T-helper 2 cell treated with Interferon-gamma antibody and Interleukin-4, amounts not matched to agents 5 μg/mL and 100 μg/mL, for 36 hours (primary cell): ENCODE data around the gene PRTFDC1.

ENCODE experiments used
- DNase-seq: peaks from one replicate; pipeline ENCODE4 v3.0.0; 2021; ENCODE audit warnings: low spot score
- H3K27ac Mint-ChIP-seq: one replicate; pipeline ENCODE4 v1.8.0; 2021; ENCODE audit warnings: mild to moderate bottlenecking, mixed read lengths
- H3K27me3 Mint-ChIP-seq: one replicate; pipeline ENCODE4 v1.8.0; 2021; ENCODE audit warnings: low read depth, mixed read lengths
- H3K36me3 Mint-ChIP-seq: one replicate; pipeline ENCODE4 v1.8.0; 2021; ENCODE audit warnings: low read depth, mixed read lengths
- H3K4me1 Mint-ChIP-seq: one replicate; pipeline ENCODE4 v1.8.0; 2021; ENCODE audit warnings: low read depth, mixed read lengths
- H3K4me3 Mint-ChIP-seq: one replicate; pipeline ENCODE4 v1.8.0; 2022; ENCODE audit warnings: mild to moderate bottlenecking, moderate library complexity, mixed read lengths
- H3K9me3 Mint-ChIP-seq: one replicate; pipeline ENCODE4 v1.8.0; 2021; ENCODE audit warnings: mixed read lengths

Gene PRTFDC1

DNA sequence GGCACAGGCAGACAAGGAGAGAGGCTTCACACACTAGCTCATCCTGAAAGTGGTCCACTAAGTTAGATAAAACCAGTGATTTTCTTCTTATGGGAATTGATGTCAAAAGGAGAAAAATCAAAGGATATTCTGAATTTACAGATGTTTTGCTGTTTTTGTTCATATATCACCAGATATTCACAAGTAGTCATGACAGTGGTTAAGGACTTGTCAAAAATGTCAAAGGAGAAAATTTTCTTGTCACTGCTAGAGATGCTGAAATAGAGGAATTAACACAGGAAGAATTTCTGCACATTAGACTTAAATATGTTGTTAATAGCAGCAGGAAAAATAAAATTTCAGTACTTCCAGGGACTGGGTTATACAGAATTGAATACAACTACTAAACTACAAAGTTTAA is 78.3 kb downstream of the PRTFDC1 start:
- Mint-ChIP-seq H3K9me3 (peaks cover 22% of the 10 kb centered on the region), H3K36me3 (no peaks in the 10 kb centered on the region), H3K4me1 (no peaks in the 10 kb centered on the region), H3K27ac (no peak overlapping the region), H3K4me3 (no peak overlapping the region), H3K27me3 (no peaks in the 10 kb centered on the region)
- no peak for DNase-seq

- peaks cover 22% of the 10 kb centered on the region for H3K9me3 Mint-ChIP-seq
- H3K4me1 Mint-ChIP-seq = no peaks in the 10 kb centered on the region
- H3K27ac Mint-ChIP-seq = no peak overlapping the region
- no peak overlapping the region for H3K4me3 Mint-ChIP-seq
- H3K27me3 Mint-ChIP-seq = no peaks in the 10 kb centered on the region
- DNase-seq = no peak
- no peaks in the 10 kb centered on the region for H3K36me3 Mint-ChIP-seq
Observed at GRCh38 chr10:24873281-24873683, 79.1 kb downstream of the PRTFDC1 start.

GRCh38 chr10:24872790-24873182 is 79.6 kb downstream of the PRTFDC1 start:
- Mint-ChIP-seq H3K27me3 (no peaks in the 10 kb centered on the region), H3K9me3 (peaks cover 22% of the 10 kb centered on the region), H3K27ac (no peak overlapping the region), H3K4me3 (no peak overlapping the region), H3K4me1 (no peaks in the 10 kb centered on the region), H3K36me3 (no peaks in the 10 kb centered on the region)
- DNase-seq = no peak

DNA sequence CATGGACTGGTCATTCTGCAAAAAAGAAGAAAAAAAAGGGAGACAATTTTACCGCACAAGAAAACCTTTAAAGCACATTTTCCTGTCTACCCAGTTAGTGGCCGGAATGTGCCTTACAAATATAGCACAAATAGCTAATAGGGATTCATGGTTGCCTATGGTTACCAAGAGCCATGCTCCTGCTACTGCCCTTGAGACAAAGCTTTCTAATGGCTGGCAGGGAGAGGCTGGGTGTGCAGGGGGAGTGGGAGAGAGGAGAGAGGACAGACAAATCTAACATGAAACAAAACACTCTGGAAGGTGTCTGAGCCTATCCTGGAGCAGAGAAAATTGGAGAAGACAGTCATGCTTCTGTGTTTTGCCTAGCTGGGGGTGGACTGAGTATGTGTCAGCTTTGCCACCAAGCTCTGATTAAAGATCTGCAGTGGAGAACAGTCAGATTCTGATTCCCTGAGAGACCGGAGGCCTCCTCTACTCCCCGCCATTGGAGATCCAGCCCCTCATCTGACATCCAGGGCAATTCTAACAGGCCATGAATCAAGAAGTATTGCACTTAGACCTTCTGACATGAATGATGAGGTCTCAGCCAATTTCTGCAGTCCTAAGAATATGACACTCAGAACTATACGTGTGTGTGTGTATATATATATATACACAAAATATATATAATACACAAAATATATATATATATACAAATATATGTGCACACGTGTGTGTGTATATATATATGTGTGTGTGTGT is 80.2 kb downstream of the PRTFDC1 start:
- Mint-ChIP-seq H3K9me3 (peaks cover 22% of the 10 kb centered on the region), H3K27me3 (no peaks in the 10 kb centered on the region), H3K4me1 (peaks cover 3% of the 10 kb centered on the region), H3K27ac (no peak overlapping the region), H3K36me3 (no peaks in the 10 kb centered on the region), H3K4me3 (no peak overlapping the region)
- no peak for DNase-seq

DNA sequence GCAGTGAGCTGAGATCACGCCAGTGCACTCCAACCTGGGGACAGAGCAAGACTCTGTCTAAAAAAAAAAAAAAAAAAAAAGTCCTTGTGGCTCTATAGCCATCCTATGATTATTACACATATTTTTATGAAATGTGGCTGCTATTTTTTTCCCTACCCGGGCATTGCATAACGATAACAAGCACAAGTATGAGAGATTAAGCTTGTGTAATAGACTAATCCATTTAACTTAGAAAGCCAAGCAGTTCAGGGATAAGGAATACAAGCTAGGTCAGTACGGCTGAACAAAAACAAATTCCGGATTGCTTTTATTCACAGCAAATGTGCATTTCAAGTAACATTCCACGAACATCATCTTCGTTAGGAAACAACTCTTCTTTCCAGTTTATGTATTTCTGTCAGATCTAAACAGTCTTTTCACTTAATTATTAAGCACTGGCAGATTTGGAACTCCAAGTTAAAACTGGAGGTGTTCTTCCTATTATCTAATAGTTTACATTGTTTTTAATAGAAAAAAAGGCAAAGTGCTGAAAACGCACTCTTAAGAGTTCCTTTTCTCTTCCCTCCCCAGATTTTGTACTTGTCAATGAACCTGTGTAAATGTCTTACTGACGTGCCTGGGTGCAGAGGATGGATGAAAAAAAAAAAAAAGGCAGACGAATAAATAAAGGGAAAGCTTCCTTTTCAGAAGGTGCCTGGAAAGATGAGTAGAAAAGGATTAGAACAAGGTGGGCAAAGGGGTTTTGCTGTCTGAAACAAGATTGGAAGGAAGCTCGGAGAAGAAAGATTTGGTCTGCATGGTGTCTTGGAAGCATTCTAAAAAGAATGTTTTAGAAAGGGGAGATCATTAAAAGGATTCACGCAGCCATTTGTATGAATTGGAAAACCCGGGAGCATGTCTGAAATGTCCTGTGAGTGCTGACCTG is 81.1 kb downstream of the PRTFDC1 start:
- Mint-ChIP-seq H3K27ac (no peak overlapping the region), H3K9me3 (peaks cover 17% of the 10 kb centered on the region), H3K4me1 (peaks cover 7% of the 10 kb centered on the region), H3K27me3 (no peaks in the 10 kb centered on the region), H3K4me3 (no peak overlapping the region), H3K36me3 (no peaks in the 10 kb centered on the region)
- DNase-seq = no peak

DNA sequence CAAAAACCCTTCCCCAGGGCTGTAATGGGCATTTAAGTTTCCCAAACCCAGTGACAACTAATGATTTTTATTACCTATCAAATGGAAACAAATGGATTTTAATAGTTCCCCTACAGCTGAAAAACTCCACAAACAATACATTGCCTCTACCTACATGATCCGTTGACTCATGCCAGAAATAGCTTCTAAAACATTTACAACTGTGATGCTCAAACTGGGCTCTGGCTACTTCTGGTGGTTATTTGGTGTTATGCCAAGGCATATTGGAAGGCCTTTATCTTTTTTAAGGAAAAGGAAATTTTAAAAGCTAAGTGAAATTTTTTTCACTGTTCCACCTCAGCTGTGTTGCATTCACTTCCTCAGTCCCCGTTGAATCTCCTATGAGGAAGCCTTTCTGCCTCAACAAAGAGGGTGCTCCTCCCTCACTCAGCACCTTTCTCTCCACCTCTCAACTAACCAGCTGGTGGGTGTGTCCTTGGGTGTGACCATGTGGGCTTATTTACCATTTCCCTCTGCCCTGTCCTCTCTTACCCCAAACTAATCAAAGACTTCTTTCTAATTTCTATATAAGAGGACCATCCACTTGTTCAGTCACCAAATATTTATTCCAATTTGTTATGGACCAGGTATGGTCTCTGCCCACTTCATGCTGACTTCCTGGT is 82.9 kb downstream of the PRTFDC1 start:
- Mint-ChIP-seq H3K27me3 (no peaks in the 10 kb centered on the region), H3K4me1 (peaks cover 14% of the 10 kb centered on the region), H3K9me3 (peaks cover 6% of the 10 kb centered on the region), H3K4me3 (no peak overlapping the region), H3K36me3 (no peaks in the 10 kb centered on the region), H3K27ac (no peak overlapping the region)
- no peak for DNase-seq

DNA sequence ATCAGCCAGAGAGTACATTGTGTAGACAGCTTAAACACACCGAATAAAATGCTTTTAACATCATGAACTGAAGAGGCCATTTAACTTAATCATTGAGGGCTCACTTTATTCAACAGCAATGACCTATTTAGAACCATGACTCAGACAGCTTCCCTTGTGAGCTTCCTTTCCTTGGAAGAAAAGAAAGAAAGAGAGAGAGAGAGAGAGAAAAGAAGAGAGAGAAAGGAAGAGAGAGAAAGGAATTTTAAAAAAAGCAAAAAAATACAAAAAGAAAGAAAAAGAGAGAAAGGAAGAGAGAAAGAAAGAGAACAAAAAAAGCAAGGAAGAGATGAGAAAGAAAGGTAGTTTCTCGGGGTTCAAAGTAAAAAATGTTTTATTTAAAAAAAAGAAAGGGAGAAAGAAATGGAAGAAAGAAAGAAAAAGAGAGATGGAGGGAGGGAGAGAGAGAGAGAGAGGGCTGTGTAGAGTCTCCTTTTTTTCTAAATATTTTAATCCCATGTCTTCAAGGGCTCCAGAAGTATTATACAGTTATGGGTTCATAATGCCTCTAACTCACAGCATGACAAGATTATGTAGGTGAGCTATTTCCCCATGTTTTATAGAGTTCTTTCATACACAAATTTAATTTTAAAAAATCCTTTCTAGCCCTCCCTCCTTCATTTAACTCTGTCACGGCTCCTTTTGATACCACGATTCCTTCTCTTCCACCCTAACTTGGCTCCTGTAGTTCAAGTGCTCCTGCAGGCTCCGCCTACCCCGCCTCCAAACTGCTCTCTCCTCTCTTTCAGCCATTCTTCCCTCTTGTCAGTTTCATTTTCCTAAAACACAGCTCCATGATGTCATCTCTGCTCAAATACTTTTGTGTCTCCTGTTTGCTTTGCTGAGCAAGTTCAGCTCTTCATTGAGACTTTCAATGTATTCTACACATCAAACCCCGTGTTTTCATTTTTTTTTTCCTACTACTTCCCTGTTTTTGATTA is 85.5 kb downstream of the PRTFDC1 start:
- DNase-seq = no peak
- Mint-ChIP-seq H3K27me3 (peaks cover 2% of the 10 kb centered on the region), H3K27ac (peak overlapping the region; percentile 43), H3K4me1 (peaks cover 21% of the 10 kb centered on the region), H3K4me3 (no peak overlapping the region), H3K36me3 (no peaks in the 10 kb centered on the region), H3K9me3 (peaks cover 6% of the 10 kb centered on the region)

DNA sequence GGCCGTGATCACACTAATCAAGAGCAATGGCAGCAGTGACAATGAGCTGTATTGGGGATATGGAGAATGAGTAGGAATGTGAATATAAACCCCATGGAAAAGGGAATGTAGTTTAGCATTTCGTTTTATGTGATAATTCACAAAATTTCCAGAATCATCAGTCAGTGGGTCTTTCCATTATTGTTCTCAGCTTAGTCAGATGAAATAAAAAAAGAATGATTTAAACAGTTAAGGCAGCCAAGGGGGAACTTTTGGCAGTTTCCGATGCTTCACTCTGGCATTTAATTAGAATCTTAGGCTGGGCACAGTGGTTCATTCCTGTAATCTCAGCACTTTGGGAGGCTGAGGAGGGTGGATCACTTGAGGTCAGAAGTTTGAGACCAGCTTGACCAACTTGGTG is 86.6 kb downstream of the PRTFDC1 start:
- no peak for DNase-seq
- Mint-ChIP-seq H3K36me3 (no peaks in the 10 kb centered on the region), H3K9me3 (peaks cover 6% of the 10 kb centered on the region), H3K27ac (no peak overlapping the region), H3K4me3 (no peak overlapping the region), H3K4me1 (peaks cover 21% of the 10 kb centered on the region), H3K27me3 (peaks cover 3% of the 10 kb centered on the region)

DNA sequence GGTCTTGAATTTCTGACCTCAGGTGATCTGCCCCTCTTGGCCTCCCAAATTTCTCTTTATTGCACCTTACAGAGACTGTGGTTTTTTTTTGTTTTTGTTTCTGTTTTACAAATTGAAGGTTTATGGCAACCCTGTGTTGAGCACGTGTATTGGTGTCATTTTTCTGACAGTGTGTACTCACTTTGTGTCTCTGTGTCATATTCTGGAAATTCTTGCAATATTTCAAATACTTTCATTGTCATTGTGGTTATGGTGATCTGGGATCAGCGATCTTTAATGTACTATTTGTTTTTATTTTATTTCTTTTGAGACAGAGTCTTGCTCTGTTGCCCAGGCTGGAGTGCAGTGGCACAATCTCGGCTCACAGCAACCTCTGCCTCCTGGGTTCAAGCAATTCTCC is 89.8 kb downstream of the PRTFDC1 start:
- Mint-ChIP-seq H3K9me3 (peaks cover 6% of the 10 kb centered on the region), H3K4me3 (no peak overlapping the region), H3K27ac (no peak overlapping the region), H3K4me1 (peaks cover 21% of the 10 kb centered on the region), H3K27me3 (peaks cover 10% of the 10 kb centered on the region), H3K36me3 (no peaks in the 10 kb centered on the region)
- DNase-seq = no peak

GRCh38 chr10:24858288-24859270 is 93.8 kb downstream of the PRTFDC1 start:
- no peak for DNase-seq
- Mint-ChIP-seq H3K27ac (no peak overlapping the region), H3K4me1 (no peaks in the 10 kb centered on the region), H3K36me3 (no peaks in the 10 kb centered on the region), H3K9me3 (peaks cover 6% of the 10 kb centered on the region), H3K27me3 (peaks cover 21% of the 10 kb centered on the region), H3K4me3 (no peak overlapping the region)

GRCh38 chr10:24857031-24857725 is 95.2 kb downstream of the PRTFDC1 start:
- Mint-ChIP-seq H3K36me3 (no peaks in the 10 kb centered on the region), H3K4me3 (no peak overlapping the region), H3K27ac (no peak overlapping the region), H3K9me3 (no peaks in the 10 kb centered on the region), H3K4me1 (no peaks in the 10 kb centered on the region), H3K27me3 (peaks cover 24% of the 10 kb centered on the region)
- DNase-seq = no peak

- no peak for DNase-seq
- Mint-ChIP-seq H3K27me3 (peaks cover 24% of the 10 kb centered on the region), H3K27ac (no peak overlapping the region), H3K9me3 (no peaks in the 10 kb centered on the region), H3K4me1 (peaks cover 7% of the 10 kb centered on the region), H3K4me3 (no peak overlapping the region), H3K36me3 (no peaks in the 10 kb centered on the region)
Observed at GRCh38 chr10:24854256-24854655, 98.2 kb downstream of the PRTFDC1 start.
